Mammary epithelial cell (primary cell): ENCODE results near the gene RBCK1.

Experiments
- CTCF ChIP-seq, 2 donors: IDR thresholded peaks in 1 of 2; conservative IDR thresholded peaks in 1 of 2; 2 replicates each; pipeline ENCODE4 v1.5.1; 2011 to 2012; ENCODE audit warnings: inconsistent platforms in 2 of 2, low read length in 2 of 2, mild to moderate bottlenecking in 2 of 2, control low read depth in 1 of 2, low read depth in 1 of 2; ENCODE audit not compliant: insufficient read depth in 1 of 2; ENCODE audit errors: extremely low read depth in 1 of 2
- EZH2 ChIP-seq: IDR thresholded peaks from 2 replicates; pipeline ENCODE4 v1.6.1; 2012; ENCODE audit warnings: low read length, inconsistent platforms, borderline replicate concordance

- no peak for TF ChIP-seq CTCF (conservative IDR thresholded peaks at IDR 0.05 in 1 of 2, IDR thresholded peaks at IDR 0.05 in 1 of 2; ENCODE audit: extremely low read depth in 1 of 2, insufficient read depth in 1 of 2, low read depth in 1 of 2, low read length in 2 of 2)
- TF ChIP-seq EZH2: no peak
Observed at GRCh38 chr20:407953-408842, at the start of gene RBCK1.
